C4-2B (cell line): ENCODE measurements around the gene RNU1-3.
"Not testable (repeated sequence)": the region's sequence is repeated elsewhere in the genome, so short reads cannot be mapped to it uniquely, and the experiment has no call there.

ENCODE experiments used
- ZFX ChIP-seq: fragments of 450-650 bp; IDR thresholded peaks from 2 replicates; pipeline ENCODE4 v1.6.1; 2017
- TF ChIP-seq, protein P1 (sequence below): fragments of 450-650 bp; conservative IDR thresholded peaks from 2 replicates; pipeline ENCODE4 v1.5.1; 2017; ENCODE audit warnings: mild to moderate bottlenecking

DNA sequence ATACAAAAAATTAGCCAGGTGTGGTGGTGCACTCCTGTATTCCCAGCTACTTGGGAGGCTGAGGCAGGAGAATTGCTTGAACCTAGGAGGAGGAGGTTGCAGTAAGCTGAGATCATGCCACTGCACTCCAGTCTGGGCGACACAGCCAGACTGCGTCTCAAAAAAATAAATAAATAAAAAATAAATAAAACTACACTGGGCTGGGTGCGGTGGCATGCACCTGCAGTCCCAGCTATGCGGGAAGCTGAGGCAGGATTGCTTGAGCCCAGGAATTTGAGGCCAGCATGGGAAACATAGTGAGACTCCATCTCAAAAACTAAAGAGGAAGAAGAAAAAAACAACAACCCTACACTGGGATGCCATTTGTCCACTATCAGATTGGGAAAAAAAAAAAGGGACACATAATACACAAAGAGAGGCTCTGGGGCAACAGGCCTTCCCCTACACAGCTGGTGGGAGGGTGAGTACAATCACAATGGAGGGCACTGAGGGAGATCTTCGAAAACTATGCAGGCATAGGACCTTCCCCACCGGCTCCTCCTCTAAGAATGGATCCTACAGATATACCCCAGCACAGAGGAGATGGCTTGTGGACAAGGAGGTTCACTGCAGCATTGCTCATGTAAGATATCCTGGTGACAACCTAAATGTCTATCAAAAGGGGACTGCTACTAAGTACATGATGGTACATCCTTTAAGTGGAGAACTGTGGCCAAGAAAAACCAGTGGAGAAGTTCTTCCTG, 33.0 kb downstream of the RNU1-3 start:
- TF ChIP-seq, protein P1, sequence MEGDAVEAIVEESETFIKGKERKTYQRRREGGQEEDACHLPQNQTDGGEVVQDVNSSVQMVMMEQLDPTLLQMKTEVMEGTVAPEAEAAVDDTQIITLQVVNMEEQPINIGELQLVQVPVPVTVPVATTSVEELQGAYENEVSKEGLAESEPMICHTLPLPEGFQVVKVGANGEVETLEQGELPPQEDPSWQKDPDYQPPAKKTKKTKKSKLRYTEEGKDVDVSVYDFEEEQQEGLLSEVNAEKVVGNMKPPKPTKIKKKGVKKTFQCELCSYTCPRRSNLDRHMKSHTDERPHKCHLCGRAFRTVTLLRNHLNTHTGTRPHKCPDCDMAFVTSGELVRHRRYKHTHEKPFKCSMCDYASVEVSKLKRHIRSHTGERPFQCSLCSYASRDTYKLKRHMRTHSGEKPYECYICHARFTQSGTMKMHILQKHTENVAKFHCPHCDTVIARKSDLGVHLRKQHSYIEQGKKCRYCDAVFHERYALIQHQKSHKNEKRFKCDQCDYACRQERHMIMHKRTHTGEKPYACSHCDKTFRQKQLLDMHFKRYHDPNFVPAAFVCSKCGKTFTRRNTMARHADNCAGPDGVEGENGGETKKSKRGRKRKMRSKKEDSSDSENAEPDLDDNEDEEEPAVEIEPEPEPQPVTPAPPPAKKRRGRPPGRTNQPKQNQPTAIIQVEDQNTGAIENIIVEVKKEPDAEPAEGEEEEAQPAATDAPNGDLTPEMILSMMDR = not testable (repeated sequence)
- not testable (repeated sequence) for TF ChIP-seq ZFX
